Measurements from ENCODE around the gene DCST2. TPM values are rescaled to one million over a fixed set of nuclear protein-coding genes. Genes with fewer than 3 reads are reported as not detected.

Gene DCST2
- total and polyA plus RNA-seq, 10 of the 15 experiments (the other 5 are each of a cell fraction or from before 2014, with no cell fraction given) = 0.33 to 0.41 (median 0.36) TPM; not detected in 7

DNA sequence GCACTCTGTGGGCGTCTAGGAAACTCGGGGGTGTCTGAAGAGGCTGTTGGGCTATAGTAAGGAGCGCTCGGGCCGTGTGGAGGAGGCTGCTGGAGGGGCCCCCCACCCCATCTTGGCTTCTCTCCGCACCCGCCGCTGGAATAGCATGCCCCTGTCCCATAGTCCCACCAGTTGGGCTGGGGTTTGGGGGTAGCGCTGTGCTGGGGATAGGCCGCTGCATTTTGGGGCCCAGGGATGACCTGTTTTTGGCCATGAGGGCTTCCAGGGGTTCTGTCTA lies 45.6 kb upstream of the DCST2 start:
- Histone ChIP-seq H2AFZ (ENCODE audit: control insufficient read depth, low read depth, low read length) (no peak overlapping the region), H3K27ac (ENCODE audit: control insufficient read depth, insufficient read depth) (no peak overlapping the region), H4K20me1 (ENCODE audit: control insufficient read depth, insufficient read depth) (no peaks in the 10 kb centered on the region), H3K79me2 (ENCODE audit: control insufficient read depth, insufficient read depth, low read length) (no peaks in the 10 kb centered on the region), H3K4me2 (ENCODE audit: control insufficient read depth, insufficient read depth) (peak overlapping the region; percentile 79), H3K36me3 (ENCODE audit: control insufficient read depth in 2 of 2, insufficient read depth in 2 of 2, low read length in 1 of 2) (no peaks in the 10 kb centered on the region), H3K4me3 (peak overlapping the region; percentile 59; the same call in 1 of the 2 replicates), H3K9me3 (replicated peaks; ENCODE audit: control insufficient read depth, insufficient read depth, low read length) (no peaks in the 10 kb centered on the region), H3K9ac (ENCODE audit: control insufficient read depth, insufficient read depth, low read length) (no peak overlapping the region), H3K27me3 (replicated peaks in 1 of 2; ENCODE audit: control insufficient read depth in 2 of 2, insufficient read depth in 2 of 2, low read length in 1 of 2) (peaks cover 23 to 26% of the 10 kb centered on the region in 2 experiments), H3K4me1 (ENCODE audit: control insufficient read depth, insufficient read depth, low read length) (peaks cover 30% of the 10 kb centered on the region)
- WGBS (ENCODE audit: insufficient coverage, insufficient replicate concordance, low lambda C conversion rate, missing lambda C conversion rate) = 13% methylated on average over 8 of the region's 10 CpGs
- SMC1A ChIA-PET (ENCODE audit: uncharacterized antibody, unreplicated experiment) = interaction anchor here (1.7 kb wide), 1 partner anchor 14 kb away, joined by 5 read pairs; no protein-coding TSS in a partner anchor
- DNase-seq (ENCODE audit: low read depth, low spot score) = no peak
- POLR2A ChIA-PET = interaction anchor here (1.5 kb wide), 1 partner anchor 15 kb away, joined by 4 read pairs; no protein-coding TSS in a partner anchor
- no TSS peak for BruUV-seq (replicated peaks)
- TF ChIP-seq MXI1 (IDR thresholded peaks at IDR 0.05; ENCODE audit: low read depth, low read length) (no peak), SIX5 (IDR thresholded peaks at IDR 0.05; ENCODE audit: low read depth, low read length, severe bottlenecking) (no peak), RFX5 (IDR thresholded peaks at IDR 0.05; ENCODE audit: low read depth, low read length) (no peak), CREM (IDR thresholded peaks at IDR 0.05; ENCODE audit: low read depth) (no peak), HCFC1 (IDR thresholded peaks at IDR 0.05; ENCODE audit: low read length) (no peak), CHD1 (IDR thresholded peaks at IDR 0.05; ENCODE audit: low read depth, low read length) (no peak), STAT3 (IDR thresholded peaks at IDR 0.05; ENCODE audit: low read depth, low read length) (no peak), DPF2 (IDR thresholded peaks at IDR 0.05) (no peak), SUZ12 (IDR thresholded peaks at IDR 0.05; ENCODE audit: unreplicated experiment) (no peak)
- TF ChIP-seq, protein P1, sequence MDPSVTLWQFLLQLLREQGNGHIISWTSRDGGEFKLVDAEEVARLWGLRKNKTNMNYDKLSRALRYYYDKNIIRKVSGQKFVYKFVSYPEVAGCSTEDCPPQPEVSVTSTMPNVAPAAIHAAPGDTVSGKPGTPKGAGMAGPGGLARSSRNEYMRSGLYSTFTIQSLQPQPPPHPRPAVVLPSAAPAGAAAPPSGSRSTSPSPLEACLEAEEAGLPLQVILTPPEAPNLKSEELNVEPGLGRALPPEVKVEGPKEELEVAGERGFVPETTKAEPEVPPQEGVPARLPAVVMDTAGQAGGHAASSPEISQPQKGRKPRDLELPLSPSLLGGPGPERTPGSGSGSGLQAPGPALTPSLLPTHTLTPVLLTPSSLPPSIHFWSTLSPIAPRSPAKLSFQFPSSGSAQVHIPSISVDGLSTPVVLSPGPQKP (IDR thresholded peaks at IDR 0.05; ENCODE audit: low read depth, low read length) = no peak
- TF ChIP-seq, protein P2, sequence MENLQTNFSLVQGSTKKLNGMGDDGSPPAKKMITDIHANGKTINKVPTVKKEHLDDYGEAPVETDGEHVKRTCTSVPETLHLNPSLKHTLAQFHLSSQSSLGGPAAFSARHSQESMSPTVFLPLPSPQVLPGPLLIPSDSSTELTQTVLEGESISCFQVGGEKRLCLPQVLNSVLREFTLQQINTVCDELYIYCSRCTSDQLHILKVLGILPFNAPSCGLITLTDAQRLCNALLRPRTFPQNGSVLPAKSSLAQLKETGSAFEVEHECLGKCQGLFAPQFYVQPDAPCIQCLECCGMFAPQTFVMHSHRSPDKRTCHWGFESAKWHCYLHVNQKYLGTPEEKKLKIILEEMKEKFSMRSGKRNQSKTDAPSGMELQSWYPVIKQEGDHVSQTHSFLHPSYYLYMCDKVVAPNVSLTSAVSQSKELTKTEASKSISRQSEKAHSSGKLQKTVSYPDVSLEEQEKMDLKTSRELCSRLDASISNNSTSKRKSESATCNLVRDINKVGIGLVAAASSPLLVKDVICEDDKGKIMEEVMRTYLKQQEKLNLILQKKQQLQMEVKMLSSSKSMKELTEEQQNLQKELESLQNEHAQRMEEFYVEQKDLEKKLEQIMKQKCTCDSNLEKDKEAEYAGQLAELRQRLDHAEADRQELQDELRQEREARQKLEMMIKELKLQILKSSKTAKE (IDR thresholded peaks at IDR 0.05; ENCODE audit: low read depth, poor library complexity, severe bottlenecking) = no peak
- in situ Hi-C loops (cut with MboI) = no loop called here
- CTCF ChIA-PET = interaction anchor here (1.1 to 4.4 kb wide), 3 partner anchors 17 to 34 kb away, joined by 4 to 27 read pairs (median 6); partner anchors contain the start of genes ADAM15 and EFNA4
- RAD21 ChIA-PET (ENCODE audit: unreplicated experiment) = interaction anchor here (1.0 to 1.6 kb wide), 3 partner anchors 16 to 533 kb away, joined by 3 to 7 read pairs (median 3); partner anchors contain the start of genes EFNA4 and KRTCAP2
- ATAC-seq = no peak; the same call in 2 of the 3 replicates
- no peak for FAIRE-seq
- intact Hi-C loops (cut with micrococcal nuclease; ENCODE audit: unreplicated experiment) = no loop called here
